Activated T-cell treated with anti-CD3 and anti-CD28 coated beads, Interleukin-2, amount 50 U/mL, for 72 hours (primary cell): ENCODE data around the gene ANKRD55. TPM values are rescaled to one million over a fixed set of nuclear protein-coding genes. Genes with fewer than 3 reads are reported as not detected.

ENCODE experiments used
- ATAC-seq, 2 donors: fragments of 150-1000 bp; cut with Tn5 transposase; replicated peaks in 1 of 2; 2 replicates each; pipeline ENCODE4 v1.10.0; 2021; ENCODE audit warnings: moderate library complexity in 2 of 2, mild to moderate bottlenecking in 1 of 2
- DNase-seq, 2 donors: peaks; one replicate each; pipeline ENCODE4 v3.0.0; 2021 to 2022; ENCODE audit warnings: mixed read lengths in 1 of 2
- H3K27ac Mint-ChIP-seq: one replicate; pipeline ENCODE4 v1.8.0; 2022; ENCODE audit warnings: mild to moderate bottlenecking, moderate library complexity, mixed read lengths
- H3K27me3 Mint-ChIP-seq: one replicate; pipeline ENCODE4 v1.8.0; 2022; ENCODE audit warnings: low read depth, mixed read lengths
- H3K36me3 Mint-ChIP-seq, 2 donors: one replicate each; pipeline ENCODE4 v1.8.0; 2022; ENCODE audit warnings: mixed read lengths in 2 of 2, mild to moderate bottlenecking in 1 of 2; ENCODE audit not compliant: insufficient read depth in 2 of 2
- H3K4me1 Mint-ChIP-seq: one replicate; pipeline ENCODE4 v1.8.0; 2022; ENCODE audit warnings: low read depth, mixed read lengths
- H3K4me3 Mint-ChIP-seq, 2 donors: one replicate each; pipeline ENCODE4 v1.8.0; 2022; ENCODE audit warnings: mild to moderate bottlenecking in 2 of 2, mixed read lengths in 2 of 2, moderate library complexity in 2 of 2
- H3K9me3 Mint-ChIP-seq, 2 donors: one replicate each; pipeline ENCODE4 v1.8.0; 2022; ENCODE audit warnings: mixed read lengths in 2 of 2
- total RNA-seq, 2 donors: library from RNA; stranded (reverse); gene quantifications; one replicate each; pipeline ENCODE4 v1.2.3, GENCODE V29; 2022

ANKRD55 gene
- total RNA-seq, 2 donors from 2014 or later = 0.74 to 3.4 TPM

- H3K36me3 Mint-ChIP-seq = peaks cover 0 to 2% of the 10 kb centered on the region in 2 donors
- peaks cover 82% of the 10 kb centered on the region for H3K4me1 Mint-ChIP-seq
- H3K27ac Mint-ChIP-seq = no peak overlapping the region
- H3K4me3 Mint-ChIP-seq = peak overlapping the region in 1 of 2 donors; percentile 47
- ATAC-seq (no peak), DNase-seq (no peak)
- no peaks in the 10 kb centered on the region for H3K9me3 Mint-ChIP-seq
- peaks cover 7% of the 10 kb centered on the region for H3K27me3 Mint-ChIP-seq
Measured at GRCh38 chr5:56059854-56060253, 173.3 kb downstream of the ANKRD55 start.

GRCh38 chr5:56056875-56057274, 176.3 kb downstream of the ANKRD55 start:
- Mint-ChIP-seq H3K27ac (no peak overlapping the region), H3K36me3 (peaks cover 6 to 9% of the 10 kb centered on the region in 2 donors), H3K4me3 (peak overlapping the region; percentile 6 to 25), H3K4me1 (peaks cover 70% of the 10 kb centered on the region), H3K9me3 (peaks cover 4 to 6% of the 10 kb centered on the region in 2 donors), H3K27me3 (peaks cover 3% of the 10 kb centered on the region)
- DNase-seq (no peak), ATAC-seq (no peak)

GRCh38 chr5:56055859-56056258, 177.3 kb downstream of the ANKRD55 start:
- peaks cover 72% of the 10 kb centered on the region for H3K4me1 Mint-ChIP-seq

GRCh38 chr5:56055287-56055686, 177.8 kb downstream of the ANKRD55 start:
- ATAC-seq (no peak), DNase-seq (no peak)
- Mint-ChIP-seq H3K27ac (no peak overlapping the region), H3K4me3 (no peak overlapping the region), H3K9me3 (peaks cover 4 to 6% of the 10 kb centered on the region in 2 donors), H3K36me3 (peaks cover 6 to 9% of the 10 kb centered on the region in 2 donors), H3K4me1 (peaks cover 72% of the 10 kb centered on the region), H3K27me3 (no peaks in the 10 kb centered on the region)

More at GRCh38 chr5:56055859-56056258, 177.3 kb downstream of the ANKRD55 start:
- Mint-ChIP-seq H3K36me3 (peaks cover 6 to 9% of the 10 kb centered on the region in 2 donors), H3K4me3 (no peak overlapping the region), H3K27ac (no peak overlapping the region), H3K27me3 (no peaks in the 10 kb centered on the region), H3K9me3 (peaks cover 4 to 6% of the 10 kb centered on the region in 2 donors)
- DNase-seq (no peak), ATAC-seq (no peak)

- Mint-ChIP-seq H3K9me3 (peaks cover 4 to 6% of the 10 kb centered on the region in 2 donors), H3K36me3 (peaks cover 6 to 9% of the 10 kb centered on the region in 2 donors), H3K4me3 (no peak overlapping the region), H3K27ac (no peak overlapping the region), H3K4me1 (peaks cover 72% of the 10 kb centered on the region), H3K27me3 (no peaks in the 10 kb centered on the region)
- DNase-seq = no peak
- no peak for ATAC-seq
Measured at GRCh38 chr5:56054666-56055065, 178.5 kb downstream of the ANKRD55 start.

- DNase-seq = no peak
- no peak overlapping the region for H3K4me3 Mint-ChIP-seq
- no peak overlapping the region for H3K27ac Mint-ChIP-seq
- peaks cover 4 to 6% of the 10 kb centered on the region in 2 donors for H3K9me3 Mint-ChIP-seq
- H3K27me3 Mint-ChIP-seq = no peaks in the 10 kb centered on the region
- peaks cover 67% of the 10 kb centered on the region for H3K4me1 Mint-ChIP-seq
- H3K36me3 Mint-ChIP-seq = peaks cover 6 to 9% of the 10 kb centered on the region in 2 donors
- ATAC-seq = no peak
Measured at GRCh38 chr5:56053363-56053762, 179.8 kb downstream of the ANKRD55 start.

- Mint-ChIP-seq H3K27me3 (peaks cover 4% of the 10 kb centered on the region), H3K4me1 (peaks cover 67% of the 10 kb centered on the region)
- no peak for ATAC-seq
Measured at GRCh38 chr5:56052735-56053134, 180.4 kb downstream of the ANKRD55 start.

GRCh38 chr5:56050551-56051255, 182.4 kb downstream of the ANKRD55 start:
- H3K27ac Mint-ChIP-seq = no peak overlapping the region
- no peak for DNase-seq
- peaks cover 9 to 19% of the 10 kb centered on the region in 2 donors for H3K36me3 Mint-ChIP-seq
- peaks cover 48% of the 10 kb centered on the region for H3K4me1 Mint-ChIP-seq
- peak; percentile 28 to 44 for ATAC-seq
- peaks cover 14% of the 10 kb centered on the region for H3K27me3 Mint-ChIP-seq
- peaks cover 4 to 7% of the 10 kb centered on the region in 2 donors for H3K9me3 Mint-ChIP-seq
- peak overlapping the region; percentile 33 to 64 for H3K4me3 Mint-ChIP-seq

More at GRCh38 chr5:56052735-56053134, 180.4 kb downstream of the ANKRD55 start:
- H3K27ac Mint-ChIP-seq = no peak overlapping the region
- H3K9me3 Mint-ChIP-seq = peaks cover 4 to 6% of the 10 kb centered on the region in 2 donors
- H3K36me3 Mint-ChIP-seq = peaks cover 4 to 9% of the 10 kb centered on the region in 2 donors
- DNase-seq = no peak
- no peak overlapping the region for H3K4me3 Mint-ChIP-seq

Other genes starting within 250 kb of the ANKRD55 start
- gene IL6ST, start 238.4 kb downstream of the ANKRD55 start, total RNA-seq = 10 to 100 TPM; 50.0 to 53.8 TPM